B cell (primary cell): ENCODE results near the gene KIF26B. TPM values are rescaled to one million over a fixed set of nuclear protein-coding genes. Genes with fewer than 3 reads are reported as not detected.
"Not testable (repeated sequence)": the region's sequence is repeated elsewhere in the genome, so short reads cannot be mapped to it uniquely, and the experiment has no call there.

Source experiments
- ATAC-seq: fragments of 200-7000 bp; cut with Tn5 transposase; one replicate; pipeline ENCODE4 v1.10.0; 2021; ENCODE audit warnings: low read depth, mild to moderate bottlenecking, moderate number of reproducible peaks, moderate library complexity
- CTCF ChIA-PET: fragments of 350-600 bp; sonication (Branson Sonifier 250); formaldehyde crosslinking; loops from one replicate; lab custom pipeline; 2021; ENCODE audit warnings: antibody characterized with exemption, inconsistent platforms; lab: Charles Lee
- POLR2A ChIA-PET: fragments of 350-600 bp; sonication (Branson Sonifier 250); formaldehyde crosslinking; loops from one replicate; lab custom pipeline; 2021; ENCODE audit warnings: antibody characterized with exemption; lab: Charles Lee
- DNase-seq: peaks from one replicate; pipeline ENCODE4 v3.0.0; 2013
- H2AFZ ChIP-seq: 2 replicates; pipeline ENCODE4 v1.6.1; 2012; ENCODE audit warnings: mild to moderate bottlenecking, low read depth, low read length; ENCODE audit not compliant: insufficient read depth, poor library complexity, severe bottlenecking
- H3K27ac ChIP-seq, 2 donors: 1 replicate in 1 of 2; 2 replicates in 1 of 2; pipeline ENCODE4 v1.5.1; 2012 to 2013; ENCODE audit warnings: low read length in 2 of 2, mild to moderate bottlenecking in 2 of 2, moderate library complexity in 1 of 2
- H3K27me3 ChIP-seq, 4 experiments: fragments of 200-600 bp in 1 of 4; sonication (generic) in 1 of 4; replicated peaks in 1 of 4; 1 replicate in 2 of 4; 2 replicates in 2 of 4; pipeline versions ENCODE4 v1.6.1 to v1.7.0; 2013 to 2016; ENCODE audit warnings: low read length in 3 of 4, mild to moderate bottlenecking in 2 of 4, mixed read lengths in 1 of 4, moderate library complexity in 1 of 4; ENCODE audit not compliant: insufficient read depth in 4 of 4, control insufficient read depth in 3 of 4; ENCODE audit errors: control extremely low read depth in 1 of 4
- H3K36me3 ChIP-seq, 2 experiments: replicated peaks in 1 of 2; 1 replicate in 1 of 2; 2 replicates in 1 of 2; pipeline versions ENCODE4 v1.6.1 to v1.7.1; 2013; ENCODE audit warnings: low read length in 1 of 2; ENCODE audit not compliant: insufficient read depth in 2 of 2, control insufficient read depth in 1 of 2; ENCODE audit errors: control extremely low read depth in 1 of 2, extremely low read depth in 1 of 2
- H3K4me1 ChIP-seq, 2 donors: fragments of 200-600 bp in 1 of 2; sonication (generic) in 1 of 2; 1 replicate in 1 of 2; 2 replicates in 1 of 2; pipeline versions ENCODE4 v1.5.1 to v1.6.1; 2013 to 2017; ENCODE audit warnings: low read length in 2 of 2; ENCODE audit not compliant: control insufficient read depth in 2 of 2, insufficient read depth in 2 of 2
- H3K4me2 ChIP-seq: replicated peaks from 2 replicates; pipeline ENCODE3; 2012; ENCODE audit warnings: mild to moderate bottlenecking, low read depth, low read length; ENCODE audit not compliant: poor library complexity, severe bottlenecking
- H3K4me3 ChIP-seq, 5 experiments: fragments of 200-600 bp in 1 of 5; sonication (generic) in 1 of 5; 1 replicate in 3 of 5; 2 replicates in 2 of 5; pipeline versions ENCODE4 v1.5.1 to v1.7.0; 2011 to 2016; ENCODE audit warnings: low read length in 4 of 5, mild to moderate bottlenecking in 4 of 5, low read depth in 2 of 5, control low read depth in 1 of 5, moderate library complexity in 1 of 5; ENCODE audit not compliant: insufficient read depth in 1 of 5; ENCODE audit errors: control extremely low read depth in 1 of 5, extremely low read depth in 1 of 5
- H3K79me2 ChIP-seq: fragments of 200-600 bp; sonication (generic); one replicate; pipeline ENCODE4 v1.6.0; 2016; ENCODE audit warnings: low read length; ENCODE audit not compliant: control insufficient read depth, insufficient read depth
- H3K9ac ChIP-seq: fragments of 200-600 bp; sonication (generic); 2 replicates; pipeline ENCODE4 v1.6.1; 2017; ENCODE audit warnings: mild to moderate bottlenecking, low read length, moderate library complexity
- H3K9me3 ChIP-seq, 3 donors: one replicate each; pipeline versions ENCODE4 v1.6.1 to v1.7.1; 2013; ENCODE audit warnings: low read length in 2 of 3; ENCODE audit not compliant: control insufficient read depth in 2 of 3, insufficient read depth in 1 of 3; ENCODE audit errors: control extremely low read depth in 1 of 3
- H4K20me1 ChIP-seq: 2 replicates; pipeline ENCODE4 v1.6.0; 2012; ENCODE audit warnings: mild to moderate bottlenecking, low read length; ENCODE audit not compliant: insufficient read depth, control insufficient read depth, poor library complexity, severe bottlenecking
- H3K27ac Mint-ChIP-seq: one replicate; pipeline ENCODE4 v1.8.0; 2021; ENCODE audit warnings: mixed read lengths
- H3K27me3 Mint-ChIP-seq: one replicate; pipeline ENCODE4 v1.8.0; 2021; ENCODE audit warnings: mixed read lengths
- H3K4me1 Mint-ChIP-seq: one replicate; pipeline ENCODE4 v1.8.0; 2021; ENCODE audit warnings: mixed read lengths
- H3K4me3 Mint-ChIP-seq: one replicate; pipeline ENCODE4 v1.8.0; 2021; ENCODE audit warnings: mixed read lengths
- H3K9me3 Mint-ChIP-seq: one replicate; pipeline ENCODE4 v1.8.0; 2022; ENCODE audit warnings: mixed read lengths; ENCODE audit not compliant: insufficient read depth
- EZH2 ChIP-seq: IDR thresholded peaks from 2 replicates; pipeline ENCODE4 v1.6.1; 2012; ENCODE audit warnings: borderline replicate concordance, low read depth, mild to moderate bottlenecking, moderate library complexity, low read length; ENCODE audit not compliant: insufficient read depth, poor library complexity, severe bottlenecking
- WGBS: methylation state at CpG from one replicate; pipeline ENCODE4 v1.1.5; 2013; ENCODE audit warnings: missing lambda C conversion rate; ENCODE audit not compliant: insufficient coverage; 5-methylcytosine and 5-hydroxymethylcytosine counted together
- intact Hi-C: fragments of 100-400 bp; cut with micrococcal nuclease; formaldehyde crosslinking; loops from one replicate; pipeline ENCODE4 v1.10.0; 2022
- polyA plus RNA-seq: library from polyadenylated mRNA; depleted of rRNA; stranded (reverse); fragments of >200 nt; gene quantifications from 2 replicates; pipeline ENCODE4 v1.2.3, GENCODE V29; 2012
- total RNA-seq, 2 donors: library from RNA; stranded (reverse); fragments of 120-200 nt in 1 of 2; gene quantifications; 1 replicate in 1 of 2; 2 replicates in 1 of 2; pipeline versions ENCODE4 v1.2.3 to v1.2.4, GENCODE V29; 2013 to 2022
- TF ChIP-seq, protein P1 (sequence below): fragments of 200-600 bp; IDR thresholded peaks from one replicate; pipeline ENCODE4 v1.8.0; 2022; ENCODE audit warnings: antibody characterized with exemption, mild to moderate bottlenecking

KIF26B gene
- total and polyA plus RNA-seq, 2 donors (not counting 1 experiment from before 2014, with no cell fraction given): 0.62 TPM; not detected in 1

GRCh38 chr1:245672836-245673656 lies 518.3 kb downstream of the KIF26B start:
- POLR2A ChIA-PET, H2AFZ ChIP-seq, H4K20me1 ChIP-seq, H3K9me3 Mint-ChIP-seq, CTCF ChIA-PET, H3K79me2 ChIP-seq, H3K4me2 ChIP-seq, H3K27me3 ChIP-seq, DNase-seq, H3K36me3 ChIP-seq, H3K27ac ChIP-seq, ATAC-seq, H3K9ac ChIP-seq, H3K27me3 Mint-ChIP-seq, intact Hi-C loops, H3K4me3 Mint-ChIP-seq, H3K9me3 ChIP-seq, H3K27ac Mint-ChIP-seq, H3K4me3 ChIP-seq: not testable (repeated sequence)
- H3K4me1 Mint-ChIP-seq: peaks cover 15% of the 10 kb centered on the region
- WGBS: 98% methylated on average over 24 of the region's 41 CpGs
- peaks cover 10 to 12% of the 10 kb centered on the region in 2 donors for H3K4me1 ChIP-seq

GRCh38 chr1:245673881-245674414 lies 519.2 kb downstream of the KIF26B start:
- Mint-ChIP-seq H3K4me1 (peaks cover 15% of the 10 kb centered on the region), H3K4me3 (no peak overlapping the region), H3K9me3 (no peaks in the 10 kb centered on the region), H3K27ac (no peak overlapping the region), H3K27me3 (no peaks in the 10 kb centered on the region)
- Histone ChIP-seq H3K27ac (peak overlapping the region in 1 of 2 donors; percentile 9), H3K4me1 (peaks cover 10 to 12% of the 10 kb centered on the region in 2 donors), H3K27me3 (no peaks in the 10 kb centered on the region), H4K20me1 (no peaks in the 10 kb centered on the region), H2AFZ (no peak overlapping the region), H3K4me2 (peak overlapping the region; percentile 14), H3K36me3 (no peaks in the 10 kb centered on the region), H3K9me3 (no peaks in the 10 kb centered on the region), H3K79me2 (no peaks in the 10 kb centered on the region), H3K4me3 (no peak overlapping the region), H3K9ac (no peak overlapping the region)
- intact Hi-C loops: no loop called here
- WGBS: no CpG with 5 or more reads among the region's 2 CpGs
- peak; percentile 64 for ATAC-seq
- DNase-seq: peak; percentile 37
- ChIA-PET POLR2A (no interaction called here), CTCF (no interaction called here)
- TF ChIP-seq, protein P1, sequence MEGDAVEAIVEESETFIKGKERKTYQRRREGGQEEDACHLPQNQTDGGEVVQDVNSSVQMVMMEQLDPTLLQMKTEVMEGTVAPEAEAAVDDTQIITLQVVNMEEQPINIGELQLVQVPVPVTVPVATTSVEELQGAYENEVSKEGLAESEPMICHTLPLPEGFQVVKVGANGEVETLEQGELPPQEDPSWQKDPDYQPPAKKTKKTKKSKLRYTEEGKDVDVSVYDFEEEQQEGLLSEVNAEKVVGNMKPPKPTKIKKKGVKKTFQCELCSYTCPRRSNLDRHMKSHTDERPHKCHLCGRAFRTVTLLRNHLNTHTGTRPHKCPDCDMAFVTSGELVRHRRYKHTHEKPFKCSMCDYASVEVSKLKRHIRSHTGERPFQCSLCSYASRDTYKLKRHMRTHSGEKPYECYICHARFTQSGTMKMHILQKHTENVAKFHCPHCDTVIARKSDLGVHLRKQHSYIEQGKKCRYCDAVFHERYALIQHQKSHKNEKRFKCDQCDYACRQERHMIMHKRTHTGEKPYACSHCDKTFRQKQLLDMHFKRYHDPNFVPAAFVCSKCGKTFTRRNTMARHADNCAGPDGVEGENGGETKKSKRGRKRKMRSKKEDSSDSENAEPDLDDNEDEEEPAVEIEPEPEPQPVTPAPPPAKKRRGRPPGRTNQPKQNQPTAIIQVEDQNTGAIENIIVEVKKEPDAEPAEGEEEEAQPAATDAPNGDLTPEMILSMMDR: no peak
- TF ChIP-seq EZH2: no peak
